HepG2 (cell line): ENCODE data around the gene MAP2K1. TPM values are rescaled to one million over a fixed set of nuclear protein-coding genes. Genes with fewer than 3 reads are reported as not detected.

Experiments used
- MEIS2 ChIP-seq: sonication (generic); formaldehyde crosslinking; IDR thresholded peaks from 2 replicates; pipeline ENCODE4 v1.9.0; 2021; ENCODE audit warnings: mild to moderate bottlenecking, missing genetic modification reagents
- NCOA1 ChIP-seq: sonication (generic); formaldehyde crosslinking; IDR thresholded peaks from 2 replicates; pipeline ENCODE4 v1.9.0; 2021; ENCODE audit warnings: missing genetic modification reagents
- NFE2 ChIP-seq: sonication (generic); formaldehyde crosslinking; IDR thresholded peaks from 2 replicates; pipeline ENCODE4 v1.4.0; 2020; ENCODE audit warnings: missing genetic modification reagents
- ZBTB3 ChIP-seq: sonication (generic); formaldehyde crosslinking; IDR thresholded peaks from 2 replicates; pipeline ENCODE4 v1.4.0; 2020; ENCODE audit warnings: low read depth, mild to moderate bottlenecking, moderate library complexity, missing genetic modification reagents, borderline replicate concordance
- ZFP36 ChIP-seq: fragments of 150-350 bp; IDR thresholded peaks from 2 replicates; pipeline ENCODE4 v1.6.1; 2018; ENCODE audit warnings: borderline replicate concordance, low read length, low read depth; ENCODE audit not compliant: partially characterized antibody
- ZFX ChIP-seq: sonication (generic); formaldehyde crosslinking; IDR thresholded peaks from 2 replicates; pipeline ENCODE4 v1.4.0; 2020; ENCODE audit warnings: mild to moderate bottlenecking, low read depth, missing genetic modification reagents, moderate library complexity
- ZNF326 ChIP-seq: sonication (generic); formaldehyde crosslinking; IDR thresholded peaks from 2 replicates; pipeline ENCODE4 v1.4.0; 2020; ENCODE audit warnings: missing genetic modification reagents, borderline replicate concordance
- ZNF747 ChIP-seq: sonication (generic); formaldehyde crosslinking; IDR thresholded peaks from 2 replicates; pipeline ENCODE4 v1.8.1; 2023; ENCODE audit warnings: missing genetic modification reagents, mild to moderate bottlenecking, borderline replicate concordance
- ZNF749 ChIP-seq: sonication (generic); formaldehyde crosslinking; IDR thresholded peaks from 2 replicates; pipeline ENCODE4 v1.8.0; 2022; ENCODE audit warnings: mild to moderate bottlenecking, missing genetic modification reagents, moderate library complexity, borderline replicate concordance
- ZSCAN20 ChIP-seq: sonication (generic); formaldehyde crosslinking; IDR thresholded peaks from 2 replicates; pipeline ENCODE4 v1.4.0; 2020; ENCODE audit warnings: missing genetic modification reagents, mild to moderate bottlenecking, borderline replicate concordance
- polyA plus RNA-seq, 8 experiments: library from polyadenylated mRNA; depleted of rRNA in 3 of 8; stranded (reverse) in 7 of 8; unstranded in 1 of 8; fragments of >200 nt; fragmentation: Illumina TruSeq in 4 of 8; extraction: Trizol in 4 of 8; gene quantifications; 2 replicates each; pipeline versions ENCODE4 v1.2.1 to v1.2.3, GENCODE V29; 2011 to 2016; ENCODE audit warnings: low read depth in 4 of 8, missing spikeins in 1 of 8, mixed read lengths in 1 of 8; ENCODE audit not compliant: insufficient read depth in 1 of 8
- total RNA-seq, 5 experiments: library from RNA; depleted of rRNA; stranded (reverse); fragments of >200 nt; fragmentation: Illumina TruSeq; extraction: Trizol; gene quantifications; 2 replicates each; pipeline ENCODE4 v1.2.3, GENCODE V29; 2016; ENCODE audit warnings: low read depth in 1 of 5
- TF ChIP-seq, protein P1 (sequence below): sonication (generic); formaldehyde crosslinking; IDR thresholded peaks from 2 replicates; pipeline ENCODE4 v1.4.0; 2020; ENCODE audit warnings: missing genetic modification reagents, borderline replicate concordance
- TF ChIP-seq, protein P2 (sequence below): sonication (generic); formaldehyde crosslinking; IDR thresholded peaks from 2 replicates; pipeline ENCODE4 v1.4.0; 2020; ENCODE audit warnings: missing genetic modification reagents
- TF ChIP-seq, protein P3 (sequence below): sonication (generic); formaldehyde crosslinking; IDR thresholded peaks from 2 replicates; pipeline ENCODE4 v1.5.0; 2020; ENCODE audit warnings: mild to moderate bottlenecking, missing genetic modification reagents, borderline replicate concordance

The MAP2K1 gene
- total and polyA plus RNA-seq, 2 of the 13 experiments (the other 11 are each of a cell fraction or from before 2014, with no cell fraction given), result 24.1 to 49.2 TPM

DNA sequence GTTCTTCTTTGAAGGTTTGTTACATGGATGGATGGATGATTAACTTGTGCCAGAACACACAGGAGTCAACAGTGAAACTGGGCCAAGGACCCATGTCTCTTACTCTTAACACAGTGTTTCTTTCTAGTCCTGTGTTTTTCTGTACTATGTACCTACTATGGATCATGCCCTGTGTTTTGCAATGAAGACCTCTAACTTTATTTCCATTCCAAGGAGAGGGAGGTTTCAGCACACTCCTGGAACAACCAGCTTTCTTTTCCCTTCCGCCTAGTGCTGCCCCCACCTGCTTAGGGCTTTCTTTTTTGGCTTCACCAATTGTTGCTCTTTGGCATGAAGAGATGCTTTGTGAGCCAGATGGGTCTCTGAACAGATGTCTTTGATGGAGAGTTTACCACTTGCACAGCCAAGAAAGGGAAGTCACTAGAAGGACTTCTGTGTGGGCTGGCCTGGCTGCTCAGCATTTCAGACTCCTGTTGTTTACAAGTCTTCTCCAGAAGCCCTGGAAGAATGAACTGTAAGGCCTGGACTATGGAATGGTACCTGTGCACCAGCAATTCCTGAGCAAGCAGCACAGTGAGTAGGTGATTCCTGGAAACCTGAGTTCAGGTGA is 66.4 kb downstream of the MAP2K1 start (continued):
- TF ChIP-seq, protein P1, sequence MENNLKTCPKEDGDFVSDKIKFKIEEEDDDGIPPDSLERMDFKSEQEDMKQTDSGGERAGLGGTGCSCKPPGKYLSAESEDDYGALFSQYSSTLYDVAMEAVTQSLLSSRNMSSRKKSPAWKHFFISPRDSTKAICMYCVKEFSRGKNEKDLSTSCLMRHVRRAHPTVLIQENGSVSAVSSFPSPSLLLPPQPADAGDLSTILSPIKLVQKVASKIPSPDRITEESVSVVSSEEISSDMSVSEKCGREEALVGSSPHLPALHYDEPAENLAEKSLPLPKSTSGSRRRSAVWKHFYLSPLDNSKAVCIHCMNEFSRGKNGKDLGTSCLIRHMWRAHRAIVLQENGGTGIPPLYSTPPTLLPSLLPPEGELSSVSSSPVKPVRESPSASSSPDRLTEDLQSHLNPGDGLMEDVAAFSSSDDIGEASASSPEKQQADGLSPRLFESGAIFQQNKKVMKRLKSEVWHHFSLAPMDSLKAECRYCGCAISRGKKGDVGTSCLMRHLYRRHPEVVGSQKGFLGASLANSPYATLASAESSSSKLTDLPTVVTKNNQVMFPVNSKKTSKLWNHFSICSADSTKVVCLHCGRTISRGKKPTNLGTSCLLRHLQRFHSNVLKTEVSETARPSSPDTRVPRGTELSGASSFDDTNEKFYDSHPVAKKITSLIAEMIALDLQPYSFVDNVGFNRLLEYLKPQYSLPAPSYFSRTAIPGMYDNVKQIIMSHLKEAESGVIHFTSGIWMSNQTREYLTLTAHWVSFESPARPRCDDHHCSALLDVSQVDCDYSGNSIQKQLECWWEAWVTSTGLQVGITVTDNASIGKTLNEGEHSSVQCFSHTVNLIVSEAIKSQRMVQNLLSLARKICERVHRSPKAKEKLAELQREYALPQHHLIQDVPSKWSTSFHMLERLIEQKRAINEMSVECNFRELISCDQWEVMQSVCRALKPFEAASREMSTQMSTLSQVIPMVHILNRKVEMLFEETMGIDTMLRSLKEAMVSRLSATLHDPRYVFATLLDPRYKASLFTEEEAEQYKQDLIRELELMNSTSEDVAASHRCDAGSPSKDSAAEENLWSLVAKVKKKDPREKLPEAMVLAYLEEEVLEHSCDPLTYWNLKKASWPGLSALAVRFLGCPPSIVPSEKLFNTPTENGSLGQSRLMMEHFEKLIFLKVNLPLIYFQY (CRISPR knock-in tag), result peak; percentile 76; the same call in 1 of the 2 replicates
- no peak for TF ChIP-seq MEIS2 (CRISPR knock-in tag)
- TF ChIP-seq ZNF326, result no peak
- no peak for TF ChIP-seq NFE2 (CRISPR knock-in tag)
- TF ChIP-seq ZBTB3, result no peak
- TF ChIP-seq, protein P2, sequence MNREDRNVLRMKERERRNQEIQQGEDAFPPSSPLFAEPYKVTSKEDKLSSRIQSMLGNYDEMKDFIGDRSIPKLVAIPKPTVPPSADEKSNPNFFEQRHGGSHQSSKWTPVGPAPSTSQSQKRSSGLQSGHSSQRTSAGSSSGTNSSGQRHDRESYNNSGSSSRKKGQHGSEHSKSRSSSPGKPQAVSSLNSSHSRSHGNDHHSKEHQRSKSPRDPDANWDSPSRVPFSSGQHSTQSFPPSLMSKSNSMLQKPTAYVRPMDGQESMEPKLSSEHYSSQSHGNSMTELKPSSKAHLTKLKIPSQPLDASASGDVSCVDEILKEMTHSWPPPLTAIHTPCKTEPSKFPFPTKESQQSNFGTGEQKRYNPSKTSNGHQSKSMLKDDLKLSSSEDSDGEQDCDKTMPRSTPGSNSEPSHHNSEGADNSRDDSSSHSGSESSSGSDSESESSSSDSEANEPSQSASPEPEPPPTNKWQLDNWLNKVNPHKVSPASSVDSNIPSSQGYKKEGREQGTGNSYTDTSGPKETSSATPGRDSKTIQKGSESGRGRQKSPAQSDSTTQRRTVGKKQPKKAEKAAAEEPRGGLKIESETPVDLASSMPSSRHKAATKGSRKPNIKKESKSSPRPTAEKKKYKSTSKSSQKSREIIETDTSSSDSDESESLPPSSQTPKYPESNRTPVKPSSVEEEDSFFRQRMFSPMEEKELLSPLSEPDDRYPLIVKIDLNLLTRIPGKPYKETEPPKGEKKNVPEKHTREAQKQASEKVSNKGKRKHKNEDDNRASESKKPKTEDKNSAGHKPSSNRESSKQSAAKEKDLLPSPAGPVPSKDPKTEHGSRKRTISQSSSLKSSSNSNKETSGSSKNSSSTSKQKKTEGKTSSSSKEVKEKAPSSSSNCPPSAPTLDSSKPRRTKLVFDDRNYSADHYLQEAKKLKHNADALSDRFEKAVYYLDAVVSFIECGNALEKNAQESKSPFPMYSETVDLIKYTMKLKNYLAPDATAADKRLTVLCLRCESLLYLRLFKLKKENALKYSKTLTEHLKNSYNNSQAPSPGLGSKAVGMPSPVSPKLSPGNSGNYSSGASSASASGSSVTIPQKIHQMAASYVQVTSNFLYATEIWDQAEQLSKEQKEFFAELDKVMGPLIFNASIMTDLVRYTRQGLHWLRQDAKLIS (CRISPR knock-in tag), result no peak
- TF ChIP-seq, protein P3, sequence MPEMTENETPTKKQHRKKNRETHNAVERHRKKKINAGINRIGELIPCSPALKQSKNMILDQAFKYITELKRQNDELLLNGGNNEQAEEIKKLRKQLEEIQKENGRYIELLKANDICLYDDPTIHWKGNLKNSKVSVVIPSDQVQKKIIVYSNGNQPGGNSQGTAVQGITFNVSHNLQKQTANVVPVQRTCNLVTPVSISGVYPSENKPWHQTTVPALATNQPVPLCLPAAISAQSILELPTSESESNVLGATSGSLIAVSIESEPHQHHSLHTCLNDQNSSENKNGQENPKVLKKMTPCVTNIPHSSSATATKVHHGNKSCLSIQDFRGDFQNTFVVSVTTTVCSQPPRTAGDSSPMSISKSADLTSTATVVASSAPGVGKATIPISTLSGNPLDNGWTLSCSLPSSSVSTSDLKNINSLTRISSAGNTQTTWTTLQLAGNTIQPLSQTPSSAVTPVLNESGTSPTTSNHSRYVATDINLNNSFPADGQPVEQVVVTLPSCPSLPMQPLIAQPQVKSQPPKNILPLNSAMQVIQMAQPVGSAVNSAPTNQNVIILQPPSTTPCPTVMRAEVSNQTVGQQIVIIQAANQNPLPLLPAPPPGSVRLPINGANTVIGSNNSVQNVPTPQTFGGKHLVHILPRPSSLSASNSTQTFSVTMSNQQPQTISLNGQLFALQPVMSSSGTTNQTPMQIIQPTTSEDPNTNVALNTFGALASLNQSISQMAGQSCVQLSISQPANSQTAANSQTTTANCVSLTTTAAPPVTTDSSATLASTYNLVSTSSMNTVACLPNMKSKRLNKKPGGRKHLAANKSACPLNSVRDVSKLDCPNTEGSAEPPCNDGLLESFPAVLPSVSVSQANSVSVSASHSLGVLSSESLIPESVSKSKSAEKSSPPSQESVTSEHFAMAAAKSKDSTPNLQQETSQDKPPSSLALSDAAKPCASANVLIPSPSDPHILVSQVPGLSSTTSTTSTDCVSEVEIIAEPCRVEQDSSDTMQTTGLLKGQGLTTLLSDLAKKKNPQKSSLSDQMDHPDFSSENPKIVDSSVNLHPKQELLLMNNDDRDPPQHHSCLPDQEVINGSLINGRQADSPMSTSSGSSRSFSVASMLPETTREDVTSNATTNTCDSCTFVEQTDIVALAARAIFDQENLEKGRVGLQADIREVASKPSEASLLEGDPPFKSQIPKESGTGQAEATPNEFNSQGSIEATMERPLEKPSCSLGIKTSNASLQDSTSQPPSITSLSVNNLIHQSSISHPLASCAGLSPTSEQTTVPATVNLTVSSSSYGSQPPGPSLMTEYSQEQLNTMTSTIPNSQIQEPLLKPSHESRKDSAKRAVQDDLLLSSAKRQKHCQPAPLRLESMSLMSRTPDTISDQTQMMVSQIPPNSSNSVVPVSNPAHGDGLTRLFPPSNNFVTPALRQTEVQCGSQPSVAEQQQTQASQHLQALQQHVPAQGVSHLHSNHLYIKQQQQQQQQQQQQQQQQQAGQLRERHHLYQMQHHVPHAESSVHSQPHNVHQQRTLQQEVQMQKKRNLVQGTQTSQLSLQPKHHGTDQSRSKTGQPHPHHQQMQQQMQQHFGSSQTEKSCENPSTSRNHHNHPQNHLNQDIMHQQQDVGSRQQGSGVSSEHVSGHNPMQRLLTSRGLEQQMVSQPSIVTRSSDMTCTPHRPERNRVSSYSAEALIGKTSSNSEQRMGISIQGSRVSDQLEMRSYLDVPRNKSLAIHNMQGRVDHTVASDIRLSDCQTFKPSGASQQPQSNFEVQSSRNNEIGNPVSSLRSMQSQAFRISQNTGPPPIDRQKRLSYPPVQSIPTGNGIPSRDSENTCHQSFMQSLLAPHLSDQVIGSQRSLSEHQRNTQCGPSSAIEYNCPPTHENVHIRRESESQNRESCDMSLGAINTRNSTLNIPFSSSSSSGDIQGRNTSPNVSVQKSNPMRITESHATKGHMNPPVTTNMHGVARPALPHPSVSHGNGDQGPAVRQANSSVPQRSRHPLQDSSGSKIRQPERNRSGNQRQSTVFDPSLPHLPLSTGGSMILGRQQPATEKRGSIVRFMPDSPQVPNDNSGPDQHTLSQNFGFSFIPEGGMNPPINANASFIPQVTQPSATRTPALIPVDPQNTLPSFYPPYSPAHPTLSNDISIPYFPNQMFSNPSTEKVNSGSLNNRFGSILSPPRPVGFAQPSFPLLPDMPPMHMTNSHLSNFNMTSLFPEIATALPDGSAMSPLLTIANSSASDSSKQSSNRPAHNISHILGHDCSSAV, result no peak
- no peak for TF ChIP-seq NCOA1 (CRISPR knock-in tag)
- TF ChIP-seq ZSCAN20 (CRISPR knock-in tag), result no peak
- TF ChIP-seq ZFX (CRISPR knock-in tag), result no peak
- TF ChIP-seq ZNF749, result no peak
- TF ChIP-seq ZFP36, result no peak
- TF ChIP-seq ZNF747 (CRISPR knock-in tag), result no peak
